ENCODE data around the gene C10orf71.

- TF ChIP-seq CTCF (IDR thresholded peaks at IDR 0.05 in 2 of 3, conservative IDR thresholded peaks at IDR 0.05 in 1 of 3; ENCODE audit: borderline replicate concordance in 1 of 3, insufficient read depth in 1 of 3, low read depth in 2 of 3, low read length in 2 of 3) (no peak), SP1 (IDR thresholded peaks at IDR 0.05; ENCODE audit: low read depth) (no peak), EZH2 (IDR thresholded peaks at IDR 0.05) (no peak), FOSL1 (IDR thresholded peaks at IDR 0.05; ENCODE audit: low read depth) (no peak), MAX (IDR thresholded peaks at IDR 0.05) (no peak), SIN3A (IDR thresholded peaks at IDR 0.05; ENCODE audit: low read depth) (no peak), JUND (IDR thresholded peaks at IDR 0.05) (no peak), POLR2A (IDR thresholded peaks at IDR 0.05; ENCODE audit: borderline replicate concordance, extremely low read depth, insufficient read depth, insufficient read length) (no peak), ZBTB33 (IDR thresholded peaks at IDR 0.05; ENCODE audit: extremely low read depth, insufficient replicate concordance, low read length) (no peak), REST (IDR thresholded peaks at IDR 0.05; ENCODE audit: low read depth) (no peak)
These were observed 6.3 kb upstream of the C10orf71 start for GRCh38 chr10:49292565-49293207.

Measured in HCT116 (cell line).